ENCODE measurements around the gene PACC1. TPM values are rescaled to one million over a fixed set of nuclear protein-coding genes. Genes with fewer than 3 reads are reported as not detected.

Gene PACC1
- total RNA-seq, 4 donors from 2014 or later: 1.4 to 3.8 (median 2.5) TPM

GRCh38 chr1:212359794-212360479, 54.7 kb downstream of the PACC1 start:
- intact Hi-C loops (cut with DNase I; ENCODE audit: low total_unique reads): no loop called here

GRCh38 chr1:212355230-212355969, 59.3 kb downstream of the PACC1 start:
- in situ Hi-C loops (cut with MboI; ENCODE audit: low sequenced_read_pairs in 4 of 4) (loop anchor here in 1 of 4 donors (25.0 kb wide), 1 partner anchor 293 kb away; no protein-coding TSS in a partner anchor), intact Hi-C loops (cut with DNase I; ENCODE audit: low total_unique reads) (no loop called here)
- Histone ChIP-seq H3K4me3 (no peak overlapping the region), H3K27ac (no peak overlapping the region), H3K9me3 (no peaks in the 10 kb centered on the region), H3K4me1 (no peaks in the 10 kb centered on the region), H3K36me3 (peaks cover 0 to 69% of the 10 kb centered on the region in 2 donors), H3K27me3 (no peaks in the 10 kb centered on the region)
- TF ChIP-seq POLR2A (IDR thresholded peaks at IDR 0.05) (no peak), CTCF (IDR thresholded peaks at IDR 0.05 in 4 of 5, conservative IDR thresholded peaks at IDR 0.05 in 1 of 5) (no peak)
- ATAC-seq (no peak), DNase-seq (no peak)

More at GRCh38 chr1:212359794-212360479, 54.7 kb downstream of the PACC1 start:
- Histone ChIP-seq H3K27ac (no peak overlapping the region), H3K36me3 (peaks cover 0 to 69% of the 10 kb centered on the region in 2 donors), H3K4me3 (no peak overlapping the region), H3K27me3 (no peaks in the 10 kb centered on the region), H3K4me1 (peaks cover 4 to 7% of the 10 kb centered on the region in 2 donors), H3K9me3 (no peaks in the 10 kb centered on the region)
- no peak for DNase-seq
- ATAC-seq: no peak
- TF ChIP-seq CTCF (IDR thresholded peaks at IDR 0.05 in 4 of 5, conservative IDR thresholded peaks at IDR 0.05 in 1 of 5) (no peak), POLR2A (IDR thresholded peaks at IDR 0.05) (no peak)
- in situ Hi-C loops (cut with MboI; ENCODE audit: low sequenced_read_pairs in 4 of 4): loop anchor here in 1 of 4 donors (25.0 kb wide), 1 partner anchor 298 kb away; no protein-coding TSS in a partner anchor

- in situ Hi-C loops (cut with MboI; ENCODE audit: low sequenced_read_pairs in 4 of 4) (loop anchor here in 1 of 4 donors (25.0 kb wide), 1 partner anchor 292 kb away; no protein-coding TSS in a partner anchor), intact Hi-C loops (cut with DNase I; ENCODE audit: low total_unique reads) (no loop called here)
- Histone ChIP-seq H3K27ac (no peak overlapping the region), H3K4me3 (no peak overlapping the region), H3K36me3 (peaks cover 0 to 62% of the 10 kb centered on the region in 2 donors), H3K4me1 (no peaks in the 10 kb centered on the region), H3K27me3 (no peaks in the 10 kb centered on the region), H3K9me3 (no peaks in the 10 kb centered on the region)
- ATAC-seq: no peak
- no peak for DNase-seq
- TF ChIP-seq POLR2A (IDR thresholded peaks at IDR 0.05): no peak
- TF ChIP-seq CTCF (IDR thresholded peaks at IDR 0.05 in 4 of 5, conservative IDR thresholded peaks at IDR 0.05 in 1 of 5): no peak
Observed at GRCh38 chr1:212354464-212354863, 60.2 kb downstream of the PACC1 start.

- DNase-seq: no peak
- Histone ChIP-seq H3K4me1 (no peaks in the 10 kb centered on the region), H3K9me3 (no peaks in the 10 kb centered on the region), H3K4me3 (no peak overlapping the region), H3K27me3 (no peaks in the 10 kb centered on the region), H3K36me3 (peaks cover 0 to 62% of the 10 kb centered on the region in 2 donors), H3K27ac (no peak overlapping the region)
- TF ChIP-seq POLR2A (IDR thresholded peaks at IDR 0.05) (no peak), CTCF (IDR thresholded peaks at IDR 0.05 in 4 of 5, conservative IDR thresholded peaks at IDR 0.05 in 1 of 5) (no peak)
- no peak for ATAC-seq
- intact Hi-C loops (cut with DNase I; ENCODE audit: low total_unique reads): no loop called here
- in situ Hi-C loops (cut with MboI; ENCODE audit: low sequenced_read_pairs in 4 of 4): loop anchor here in 1 of 4 donors (25.0 kb wide), 1 partner anchor 291 kb away; no protein-coding TSS in a partner anchor
Observed at GRCh38 chr1:212353181-212353580, 61.5 kb downstream of the PACC1 start.
